ENCODE results near the gene ABCC12.

- no peak for TF ChIP-seq CTCF (IDR thresholded peaks at IDR 0.05)
- no peak for TF ChIP-seq EP300 (IDR thresholded peaks at IDR 0.05)
- TF ChIP-seq POLR2A (IDR thresholded peaks at IDR 0.05): no peak
- TF ChIP-seq POLR2AphosphoS5 (IDR thresholded peaks at IDR 0.05): no peak
Observed at GRCh38 chr16:48132696-48133095, 23.1 kb downstream of the ABCC12 start.
